Peyer's patch (tissue), 4 donors: Measurements from ENCODE around the gene RHOB.

Experiments used
- POLR2A ChIP-seq, 2 donors: fragments of 450-650 bp; IDR thresholded peaks; one replicate each; pipeline ENCODE4 v1.5.1; 2017; ENCODE audit warnings: antibody characterized with exemption in 2 of 2, mild to moderate bottlenecking in 2 of 2, moderate library complexity in 2 of 2
- TF ChIP-seq, protein P1 (sequence below), 6 experiments: fragments of 450-650 bp in 4 of 6; fragments of 200-600 bp in 2 of 6; sonication (generic) in 1 of 6; IDR thresholded peaks; one replicate each; pipeline ENCODE4 v1.5.1; 2017 to 2019; ENCODE audit warnings: antibody characterized with exemption in 6 of 6, mild to moderate bottlenecking in 3 of 6, moderate library complexity in 1 of 6

DNA sequence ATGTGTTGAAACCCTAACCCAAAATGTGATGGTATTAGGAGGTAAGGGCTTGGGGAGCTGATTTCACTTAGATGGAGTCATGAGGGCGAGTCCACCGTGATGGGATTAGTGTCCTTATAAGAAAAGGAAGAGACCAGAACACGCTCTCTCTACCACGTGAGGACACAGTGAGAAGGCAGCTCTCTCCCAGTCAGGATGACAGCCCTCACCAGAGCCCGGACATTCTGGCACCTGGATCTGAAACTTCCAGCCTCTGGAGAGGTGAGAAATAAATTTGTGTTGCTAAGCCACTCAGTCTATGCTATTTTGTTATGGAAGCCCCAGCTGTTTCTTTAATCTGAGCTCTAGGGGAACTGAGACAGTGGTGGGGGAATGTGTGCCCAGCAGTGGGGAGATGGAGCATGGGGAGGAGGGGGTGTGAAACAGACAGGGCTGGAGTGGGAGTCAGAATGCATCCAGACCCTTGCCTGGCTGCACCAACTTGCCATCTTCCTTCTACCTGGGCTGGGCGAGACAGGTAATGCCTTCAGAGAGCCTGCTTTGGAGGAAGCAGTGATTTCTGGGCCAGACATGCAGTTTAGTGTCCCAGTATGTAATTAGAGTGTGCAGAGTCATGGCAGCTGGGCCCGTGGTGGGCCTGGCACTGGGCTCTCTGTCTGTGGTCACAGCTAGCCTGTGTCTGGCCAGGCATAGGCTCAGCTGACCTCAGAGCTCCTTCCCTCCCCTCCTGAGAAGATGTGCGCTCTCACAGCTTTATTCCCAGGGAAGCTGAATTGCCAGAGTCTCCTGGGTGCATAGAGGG, 38.1 kb downstream of the RHOB start:
- TF ChIP-seq, protein P1, sequence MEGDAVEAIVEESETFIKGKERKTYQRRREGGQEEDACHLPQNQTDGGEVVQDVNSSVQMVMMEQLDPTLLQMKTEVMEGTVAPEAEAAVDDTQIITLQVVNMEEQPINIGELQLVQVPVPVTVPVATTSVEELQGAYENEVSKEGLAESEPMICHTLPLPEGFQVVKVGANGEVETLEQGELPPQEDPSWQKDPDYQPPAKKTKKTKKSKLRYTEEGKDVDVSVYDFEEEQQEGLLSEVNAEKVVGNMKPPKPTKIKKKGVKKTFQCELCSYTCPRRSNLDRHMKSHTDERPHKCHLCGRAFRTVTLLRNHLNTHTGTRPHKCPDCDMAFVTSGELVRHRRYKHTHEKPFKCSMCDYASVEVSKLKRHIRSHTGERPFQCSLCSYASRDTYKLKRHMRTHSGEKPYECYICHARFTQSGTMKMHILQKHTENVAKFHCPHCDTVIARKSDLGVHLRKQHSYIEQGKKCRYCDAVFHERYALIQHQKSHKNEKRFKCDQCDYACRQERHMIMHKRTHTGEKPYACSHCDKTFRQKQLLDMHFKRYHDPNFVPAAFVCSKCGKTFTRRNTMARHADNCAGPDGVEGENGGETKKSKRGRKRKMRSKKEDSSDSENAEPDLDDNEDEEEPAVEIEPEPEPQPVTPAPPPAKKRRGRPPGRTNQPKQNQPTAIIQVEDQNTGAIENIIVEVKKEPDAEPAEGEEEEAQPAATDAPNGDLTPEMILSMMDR (IDR thresholded peaks at IDR 0.05): no peak
- no peak for TF ChIP-seq POLR2A (IDR thresholded peaks at IDR 0.05)
